K562 (cell line): ENCODE measurements around the gene NINL. TPM values are rescaled to one million over a fixed set of nuclear protein-coding genes. Genes with fewer than 3 reads are reported as not detected.

Source experiments
- ATAC-seq: fragments of 200-7000 bp; cut with Tn5 transposase; 3 replicates; pipeline ENCODE4 v1.9.1; 2020; ENCODE audit warnings: moderate library complexity
- BruUV-seq: library from RNA; stranded (reverse); fragments of 400-500 nt; replicated peaks from 2 replicates; lab custom pipeline; 2021; lab: Mats Ljungman, UMichigan
- CTCF ChIA-PET: fragments of 300-600 bp; formaldehyde crosslinking; extraction: SDS; loops from one replicate; lab custom pipeline; 2021; ENCODE audit warnings: low intra/inter-chr PET ratio; lab: Yijun Ruan, JAX
- POLR2A ChIA-PET: fragments of 300-600, 350-650 bp; sonication (Branson Sonifier 250); formaldehyde crosslinking; extraction: SDS; loops from one replicate; lab custom pipeline; 2021; ENCODE audit warnings: antibody characterized with exemption, inconsistent platforms; lab: Yijun Ruan, JAX
- DNase-seq, 4 experiments: peaks; one replicate each; pipeline versions ENCODE4 v3.0.0 to v3.0.0-alpha.2; 2011 to 2018; ENCODE audit warnings: low spot score in 3 of 4, mixed read lengths in 3 of 4; ENCODE audit errors: extremely low read depth in 1 of 4
- FAIRE-seq: peaks from 2 replicates; lab custom pipeline; 2011; peaks lifted over from hg19 to GRCh38; lab: Jason Lieb, UNC
- H2AFZ ChIP-seq: 2 replicates; pipeline ENCODE4 v1.6.0; 2011; ENCODE audit warnings: low read depth, low read length, control low read depth, inconsistent platforms
- H3K27ac ChIP-seq: fragments of 200-600 bp; 3 replicates; pipeline ENCODE4 v1.8.0; 2011; ENCODE audit warnings: low read depth, mild to moderate bottlenecking, control low read depth, inconsistent platforms, low read length, moderate library complexity, mixed read lengths; ENCODE audit errors: extremely low read depth
- H3K27me3 ChIP-seq, 2 experiments: fragments of 300-600 bp in 1 of 2; 2 replicates in 1 of 2; 3 replicates in 1 of 2; pipeline versions ENCODE4 v1.6.0 to v1.8.0; 2011; ENCODE audit warnings: inconsistent platforms in 2 of 2, low read length in 2 of 2, mild to moderate bottlenecking in 1 of 2, mixed read lengths in 1 of 2, moderate library complexity in 1 of 2; ENCODE audit not compliant: control insufficient read depth in 2 of 2, insufficient read depth in 2 of 2
- H3K36me3 ChIP-seq: fragments of 300-600 bp; 3 replicates; pipeline ENCODE4 v1.8.0; 2011; ENCODE audit warnings: mild to moderate bottlenecking, low read length, inconsistent platforms; ENCODE audit not compliant: control insufficient read depth, insufficient read depth
- H3K4me1 ChIP-seq, 2 experiments: fragments of 200-600 bp in 1 of 2; replicated peaks in 1 of 2; 2 replicates in 1 of 2; 3 replicates in 1 of 2; pipeline versions ENCODE4 v1.5.1 to v1.8.0; 2011; ENCODE audit warnings: inconsistent platforms in 2 of 2, low read length in 2 of 2, mild to moderate bottlenecking in 1 of 2, mixed read lengths in 1 of 2, moderate library complexity in 1 of 2; ENCODE audit not compliant: control insufficient read depth in 2 of 2, insufficient read depth in 2 of 2
- H3K4me2 ChIP-seq: 2 replicates; pipeline ENCODE4 v1.6.1; 2011; ENCODE audit warnings: low read length, control low read depth, inconsistent platforms, mixed read lengths; ENCODE audit not compliant: insufficient read depth
- H3K4me3 ChIP-seq: fragments of 200-600 bp; sonication (generic), shearing (Covaris generic); 2 replicates; pipeline ENCODE4 v1.5.1; 2016; ENCODE audit warnings: control low read depth, inconsistent platforms
- H3K79me2 ChIP-seq: fragments of 200-600 bp; 3 replicates; pipeline ENCODE4 v1.8.0; 2011; ENCODE audit warnings: low read length, inconsistent platforms; ENCODE audit not compliant: control insufficient read depth, insufficient read depth
- H3K9ac ChIP-seq, 2 experiments: 2 replicates each; pipeline versions ENCODE4 v1.6.0 to v1.6.1; 2011; ENCODE audit warnings: low read depth in 2 of 2, low read length in 2 of 2, control low read depth in 1 of 2, inconsistent platforms in 1 of 2, mild to moderate bottlenecking in 1 of 2, mixed read lengths in 1 of 2; ENCODE audit not compliant: insufficient read depth in 1 of 2
- H3K9me1 ChIP-seq: one replicate; pipeline ENCODE4 v1.6.0; 2011; ENCODE audit warnings: inconsistent platforms, mild to moderate bottlenecking, low read length, moderate library complexity; ENCODE audit not compliant: control insufficient read depth, insufficient read depth
- H3K9me3 ChIP-seq: replicated peaks from 2 replicates; pipeline ENCODE4 v1.5.1; 2011; ENCODE audit warnings: low read depth, low read length, inconsistent platforms; ENCODE audit not compliant: control insufficient read depth, insufficient read depth
- H4K20me1 ChIP-seq: replicated peaks from 2 replicates; pipeline ENCODE4 v1.6.1; 2011; ENCODE audit warnings: low read length, inconsistent platforms, mixed read lengths; ENCODE audit not compliant: control insufficient read depth, insufficient read depth
- ETV5 ChIP-seq: sonication (generic); formaldehyde crosslinking; IDR thresholded peaks from 2 replicates; pipeline ENCODE4 v1.4.0; 2020; ENCODE audit warnings: low read depth, mild to moderate bottlenecking, missing genetic modification reagents
- ZBTB33 ChIP-seq: sonication (generic); formaldehyde crosslinking; IDR thresholded peaks from 2 replicates; pipeline ENCODE4 v1.8.1; 2023; ENCODE audit warnings: mild to moderate bottlenecking, missing genetic modification reagents
- ZNF311 ChIP-seq: fragments of 250-450 bp; sonication (Bioruptor Pico); IDR thresholded peaks from 2 replicates; pipeline ENCODE4 v1.4.0; 2020; ENCODE audit warnings: mild to moderate bottlenecking, moderate library complexity
- ZNF75A ChIP-seq: fragments of 450-650 bp; formaldehyde crosslinking; IDR thresholded peaks from 2 replicates; pipeline ENCODE4 v1.4.0; 2020; ENCODE audit warnings: mild to moderate bottlenecking
- WGBS: fragments of 100-300 bp; shearing (Covaris generic); methylation state at CpG from one replicate; pipeline ENCODE4 v1.1.6; 2016; ENCODE audit warnings: low coverage, mixed read lengths; ENCODE audit not compliant: insufficient coverage; ENCODE audit errors: missing lambda C conversion rate; 5-methylcytosine and 5-hydroxymethylcytosine counted together
- in situ Hi-C: fragments of 300-500 bp; cut with MboI; formaldehyde crosslinking; loops from 4 replicates; pipeline ENCODE4 v1.15.0; 2018; ENCODE audit warnings: inconsistent platforms, mixed read lengths
- intact Hi-C: fragments of 100-400 bp; cut with micrococcal nuclease; formaldehyde crosslinking; loops from 2 replicates; pipeline ENCODE4 v1.14.2; 2022
- polyA plus RNA-seq, 8 experiments: library from polyadenylated mRNA; depleted of rRNA in 4 of 8; stranded (reverse) in 5 of 8; unstranded in 3 of 8; fragments of >200 nt; fragmentation: Nextera tagmentation in 2 of 8; fragmentation: Illumina TruSeq in 1 of 8; extraction: Ambion mirVana in 2 of 8; extraction: Trizol in 1 of 8; gene quantifications; 2 replicates each; pipeline versions ENCODE4 v1.2.1 to v1.2.3, GENCODE V29; 2011 to 2014; ENCODE audit warnings: inconsistent platforms in 1 of 8, missing spikeins in 1 of 8
- total RNA-seq, 7 experiments: library from RNA; depleted of rRNA in 6 of 7; stranded (reverse); fragments of >200 nt in 6 of 7; fragmentation: Illumina TruSeq in 2 of 7; extraction: Trizol in 2 of 7; gene quantifications; 2 replicates each; pipeline versions ENCODE4 v1.2.1 to v1.2.3, GENCODE V29; 2011 to 2021; ENCODE audit warnings: low replicate concordance in 1 of 7

Gene NINL
- total and polyA plus RNA-seq, 9 of the 15 experiments (the other 6 are each of a cell fraction or from before 2014, with no cell fraction given), result 0.03 to 0.22 (median 0.05) TPM; not detected in 5

- Histone ChIP-seq H3K79me2 (no peaks in the 10 kb centered on the region), H3K4me3 (no peak overlapping the region), H3K4me1 (no peaks in the 10 kb centered on the region), H3K4me2 (no peak overlapping the region), H3K9me3 (no peaks in the 10 kb centered on the region)
- intact Hi-C loops, result no loop called here
- FAIRE-seq (no peak), ATAC-seq (no peak)
- no TSS peak for BruUV-seq
- no peak for TF ChIP-seq ZBTB33 (CRISPR knock-in tag)
- no peak for TF ChIP-seq ZNF311
- no peak for TF ChIP-seq ETV5 (CRISPR knock-in tag)
- TF ChIP-seq ZNF75A (CRISPR knock-in tag), result no peak
- TF ChIP-seq, all 486 proteins: peak for 0
- no peak for DNase-seq
- POLR2A ChIA-PET, result no interaction called here
- H3K27ac ChIP-seq, result no peak overlapping the region
- no peaks in the 10 kb centered on the region; the same call in 1 of the 2 replicates for H4K20me1 ChIP-seq
- H2AFZ ChIP-seq, result no peak overlapping the region
- H3K27me3 ChIP-seq, result peaks cover 4 to 35% of the 10 kb centered on the region in 2 experiments; a peak in 4 of 5 replicates
- in situ Hi-C loops, result no loop called here
- CTCF ChIA-PET, result no interaction called here
- no peaks in the 10 kb centered on the region for H3K36me3 ChIP-seq
- WGBS, result 6% methylated on average over 3 of the region's 7 CpGs
- no peak overlapping the region for H3K9ac ChIP-seq
- H3K9me1 ChIP-seq, result no peaks in the 10 kb centered on the region
Measured at GRCh38 chr20:25510721-25511120, 74.6 kb downstream of the NINL start.
